ENCODE data around the gene SRBD1. TPM values are rescaled to one million over a fixed set of nuclear protein-coding genes. Genes with fewer than 3 reads are reported as not detected.

Gene SRBD1
- polyA plus RNA-seq, 3 donors = 4.7 to 5.2 (median 4.9) TPM

DNA sequence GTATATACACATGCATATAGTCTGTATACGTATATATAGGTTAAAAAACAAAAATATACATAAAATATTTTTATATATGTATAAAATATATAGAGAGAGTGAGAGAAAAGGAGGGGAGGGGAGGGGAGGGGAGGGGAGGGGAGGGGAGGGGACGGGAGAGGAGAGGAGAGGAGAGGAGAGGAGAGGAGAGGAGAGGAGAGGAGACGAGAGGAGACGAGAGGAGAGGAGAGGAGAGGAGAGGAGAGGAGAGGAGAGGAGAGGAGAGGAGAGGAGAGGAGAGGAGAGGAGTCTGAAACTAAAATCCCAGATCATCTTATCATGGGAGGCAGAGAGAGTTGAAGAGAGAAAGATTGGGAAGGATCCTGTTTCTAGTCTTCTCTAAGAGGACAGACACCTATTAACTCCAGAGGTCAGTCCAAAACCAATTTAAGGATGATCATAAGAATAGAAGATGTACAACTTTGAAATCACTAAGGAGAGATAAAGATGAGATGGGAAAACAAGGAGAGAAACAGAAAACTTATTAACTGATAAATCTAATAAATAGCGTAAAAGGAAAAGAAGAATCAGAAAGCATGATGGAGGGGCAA, 195.4 kb downstream of the SRBD1 start:
- no peak overlapping the region for H3K27ac ChIP-seq (ENCODE audit: low read depth, low read length)
- WGBS, 3 donors = 58 to 96% (median 61%) methylated on average over 2 to 4 of the region's 5 CpGs

DNA sequence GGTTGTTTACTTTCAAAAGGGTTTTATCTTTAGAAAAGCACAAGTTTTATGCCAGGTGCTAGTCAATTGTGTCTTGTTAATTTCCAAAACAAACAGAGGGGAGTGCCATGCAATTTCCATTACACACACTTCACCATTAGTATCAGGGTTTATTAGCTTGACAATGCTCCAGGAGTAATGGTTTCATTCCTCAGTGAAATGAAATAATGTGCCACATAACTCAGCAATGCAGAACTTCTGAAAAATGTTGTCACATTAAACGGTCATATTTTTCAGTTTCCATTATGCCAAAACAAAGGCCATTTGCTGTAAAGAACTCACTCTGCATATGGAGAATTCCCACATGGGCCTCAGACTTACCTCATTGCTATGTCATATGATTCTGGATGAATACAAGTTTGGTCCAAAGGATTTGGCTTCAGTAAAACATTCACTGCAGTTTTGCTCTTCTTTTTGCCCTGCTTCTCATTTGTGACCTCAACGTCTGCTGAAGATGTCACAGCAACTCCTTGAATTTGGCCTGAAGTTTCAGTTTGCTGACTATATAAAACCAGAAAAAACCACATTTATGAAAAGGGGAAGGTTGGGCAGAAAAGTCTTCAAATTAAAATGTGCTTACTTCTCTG, 198.2 kb downstream of the SRBD1 start:
- H3K27ac ChIP-seq (ENCODE audit: low read depth, low read length) = no peak overlapping the region
- WGBS, 3 donors = 31 to 58% (median 43%) methylated on average over 2 of the region's 2 CpGs

DNA sequence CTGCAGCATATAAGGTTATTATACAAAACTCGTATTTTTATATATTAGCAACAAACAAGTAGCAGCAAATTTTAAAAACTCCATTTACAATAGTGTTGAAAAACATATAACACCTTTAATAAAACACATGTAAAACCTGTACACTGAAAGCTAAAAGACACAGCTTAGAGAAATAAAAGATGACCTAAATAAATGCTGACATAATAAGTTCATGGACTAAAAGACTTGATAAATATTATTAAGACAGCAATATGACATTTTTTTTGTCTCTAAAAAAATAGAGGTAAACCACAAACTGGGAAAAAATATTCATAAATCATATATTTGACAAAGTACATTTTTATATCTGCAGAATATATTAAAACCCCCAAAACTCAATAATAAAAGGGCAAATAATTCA, 201.4 kb downstream of the SRBD1 start:
- WGBS, 3 donors = 93 to 100% (median 100%) methylated on average over 1 of the region's 1 CpG
- H3K27ac ChIP-seq (ENCODE audit: low read depth, low read length) = no peak overlapping the region

DNA sequence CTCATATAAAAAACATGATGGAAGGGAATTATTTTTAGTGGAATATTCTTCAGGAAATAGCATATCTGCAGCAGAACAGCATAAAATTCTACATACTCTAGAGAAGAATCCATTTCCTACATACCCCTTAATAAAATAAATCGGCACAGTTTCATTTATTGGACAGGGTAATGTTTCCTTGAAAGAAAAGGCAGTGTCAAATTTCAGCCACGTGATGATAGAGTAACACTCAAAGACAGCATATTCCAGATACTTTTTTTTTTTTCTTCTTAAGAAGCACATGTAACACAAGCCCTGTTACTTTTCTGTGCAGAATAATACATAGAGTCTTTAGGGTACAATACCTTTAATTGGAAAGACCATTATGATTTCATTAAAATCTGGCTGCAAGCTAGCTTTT, 204.4 kb downstream of the SRBD1 start:
- 56 to 60% (median 59%) methylated on average over 2 of the region's 2 CpGs for WGBS, 3 donors
- no peak overlapping the region for H3K27ac ChIP-seq (ENCODE audit: low read depth, low read length)

DNA sequence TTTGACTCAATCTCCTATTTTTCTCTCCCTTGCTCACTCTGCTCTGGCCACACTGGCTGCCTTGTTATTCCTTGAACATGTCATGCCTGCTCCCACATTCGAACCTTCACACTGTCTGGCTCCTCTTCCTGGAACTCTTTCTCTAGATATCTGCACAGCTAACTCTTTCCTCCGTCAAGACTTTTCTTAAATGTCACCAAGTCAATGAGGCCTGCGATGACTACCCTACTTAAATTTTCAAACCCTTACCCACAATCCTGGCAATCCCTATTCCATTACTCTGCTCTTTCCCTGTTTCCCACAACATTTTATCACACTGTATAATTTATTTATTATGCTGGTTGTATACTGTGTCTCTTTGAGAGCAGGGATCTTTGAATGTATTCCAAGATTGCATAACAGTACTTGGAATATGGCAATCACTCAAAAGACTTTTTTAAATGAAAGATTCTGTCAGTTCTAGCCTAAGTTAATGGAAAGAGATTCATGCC, 206.2 kb downstream of the SRBD1 start:
- H3K27ac ChIP-seq (ENCODE audit: low read depth, low read length) = no peak overlapping the region
- WGBS, 3 donors = 64 to 87% (median 70%) methylated on average over 3 of the region's 3 CpGs

DNA sequence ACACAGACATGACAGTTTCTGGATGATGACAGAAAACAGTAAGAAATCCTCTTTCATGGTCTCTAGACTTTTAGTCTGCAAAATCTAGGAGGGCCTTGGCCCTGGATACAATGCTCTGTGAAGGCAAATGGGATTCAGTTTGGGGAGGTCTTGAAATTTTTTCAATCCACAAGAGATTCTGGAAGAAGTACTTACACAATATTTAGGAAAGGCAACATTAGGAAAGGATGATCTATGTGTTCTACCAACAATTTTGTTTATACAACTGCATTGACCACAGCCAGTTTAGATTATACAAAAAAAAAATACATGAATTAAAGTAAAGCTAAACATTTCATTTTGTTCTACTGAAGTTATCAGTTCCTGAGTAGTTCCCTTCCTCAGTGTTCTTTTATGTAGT, 208.0 kb downstream of the SRBD1 start:
- no peak overlapping the region for H3K27ac ChIP-seq (ENCODE audit: low read depth, low read length)

DNA sequence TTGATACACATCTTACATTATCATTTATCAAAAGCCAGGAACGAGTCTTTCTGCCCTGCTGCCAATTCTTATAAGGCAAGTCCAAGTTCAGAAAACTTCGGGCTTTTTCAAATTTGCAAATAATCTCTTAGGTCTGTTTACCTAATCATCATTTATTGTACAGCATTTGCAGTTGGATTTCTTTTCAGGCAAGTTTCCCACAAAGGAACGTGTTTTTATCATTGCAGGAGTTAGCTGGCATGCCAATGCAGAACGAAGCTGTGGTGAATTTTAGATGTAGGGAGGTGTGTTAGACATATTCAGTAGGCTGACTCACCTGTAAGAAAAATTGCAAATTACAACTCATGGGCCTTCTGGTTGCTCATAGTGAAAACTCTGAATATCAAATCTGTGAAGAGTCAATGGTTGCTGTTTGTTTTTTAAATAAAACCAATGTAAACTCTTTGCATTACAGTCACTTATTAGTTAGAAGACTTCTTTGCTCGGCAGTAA, 209.6 kb downstream of the SRBD1 start:
- no peak overlapping the region for H3K27ac ChIP-seq (ENCODE audit: low read depth, low read length)
- WGBS, 3 donors = 41 to 89% (median 84%) methylated on average over 5 of the region's 5 CpGs

DNA sequence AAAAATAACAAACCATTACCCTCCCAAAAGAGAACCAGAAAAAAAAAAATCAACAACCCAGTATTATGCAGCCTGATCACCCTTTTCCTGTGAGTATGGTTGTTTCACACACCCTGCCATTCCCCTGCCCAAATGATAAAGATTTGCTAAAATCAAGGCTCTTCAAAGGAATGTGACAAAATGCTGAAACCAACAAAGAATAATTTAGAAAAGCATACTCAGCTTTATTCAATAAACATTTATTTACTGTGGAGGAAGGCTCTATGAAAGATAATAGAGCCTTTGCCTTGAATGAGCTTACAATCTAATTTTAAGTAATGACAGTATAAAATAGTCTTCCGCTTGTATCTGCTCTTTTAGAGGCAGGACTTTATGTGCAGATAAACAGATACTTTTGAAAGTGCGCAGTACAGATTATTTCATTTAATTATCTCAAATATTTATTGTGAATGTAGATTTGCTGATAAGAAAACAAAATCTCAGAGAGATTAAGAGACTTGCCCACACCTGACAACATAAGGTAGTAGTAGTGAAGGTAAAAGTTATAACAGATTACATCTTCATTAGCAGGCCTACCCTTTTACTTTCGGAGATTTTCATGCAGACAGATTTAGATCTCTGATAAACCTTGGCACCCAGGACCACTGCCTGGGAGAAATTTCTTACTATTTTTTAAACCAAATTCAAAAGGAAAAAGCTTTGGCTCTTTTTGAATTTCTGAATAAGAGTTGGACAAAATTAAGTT, 211.9 kb downstream of the SRBD1 start:
- H3K27ac ChIP-seq (ENCODE audit: low read depth, low read length) = no peak overlapping the region
- WGBS, 3 donors = 91 to 99% (median 99%) methylated on average over 3 of the region's 3 CpGs

DNA sequence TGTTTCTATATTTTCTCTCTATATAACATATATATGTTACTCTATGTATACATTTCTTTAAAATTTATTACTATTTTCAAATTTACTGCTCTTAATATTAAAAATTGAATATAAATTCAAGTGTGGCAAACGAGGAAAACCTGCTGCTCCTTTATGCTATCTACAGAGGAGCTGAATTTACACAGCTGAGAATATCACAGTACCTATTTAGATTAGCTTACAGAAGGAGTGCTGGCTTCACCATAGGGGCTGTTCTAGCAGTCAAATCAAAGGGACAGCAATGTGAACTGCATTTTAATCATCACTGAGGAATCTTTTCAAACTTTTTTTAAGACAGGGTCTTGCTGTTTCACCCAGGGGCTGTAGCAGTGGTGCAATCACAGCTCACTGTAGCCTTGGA, 213.8 kb downstream of the SRBD1 start:
- no peak overlapping the region for H3K27ac ChIP-seq (ENCODE audit: low read depth, low read length)
- WGBS, 3 donors = 42 to 91% (median 81%) methylated on average over 1 of the region's 1 CpG

DNA sequence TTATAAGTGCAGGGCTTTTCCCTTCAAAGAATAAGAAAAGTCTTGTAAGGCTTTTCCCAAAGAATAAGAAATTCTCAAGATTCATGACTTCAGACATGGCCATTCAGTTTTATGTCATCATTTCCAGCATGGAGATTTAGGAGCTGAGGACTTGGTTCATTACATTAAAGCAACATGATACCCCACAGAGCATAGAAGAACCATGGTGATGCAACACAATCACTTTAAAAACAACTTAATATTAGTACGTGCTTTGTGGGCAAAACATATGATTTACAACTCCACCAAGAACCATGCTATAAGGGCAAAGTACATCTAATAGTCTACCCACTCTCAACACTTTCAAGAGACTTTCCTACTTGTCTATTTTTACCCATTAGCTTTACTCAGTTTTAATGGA, 214.4 kb downstream of the SRBD1 start:
- H3K27ac ChIP-seq (ENCODE audit: low read depth, low read length) = no peak overlapping the region
- 74 to 96% (median 88%) methylated on average over 1 of the region's 1 CpG for WGBS, 3 donors

DNA sequence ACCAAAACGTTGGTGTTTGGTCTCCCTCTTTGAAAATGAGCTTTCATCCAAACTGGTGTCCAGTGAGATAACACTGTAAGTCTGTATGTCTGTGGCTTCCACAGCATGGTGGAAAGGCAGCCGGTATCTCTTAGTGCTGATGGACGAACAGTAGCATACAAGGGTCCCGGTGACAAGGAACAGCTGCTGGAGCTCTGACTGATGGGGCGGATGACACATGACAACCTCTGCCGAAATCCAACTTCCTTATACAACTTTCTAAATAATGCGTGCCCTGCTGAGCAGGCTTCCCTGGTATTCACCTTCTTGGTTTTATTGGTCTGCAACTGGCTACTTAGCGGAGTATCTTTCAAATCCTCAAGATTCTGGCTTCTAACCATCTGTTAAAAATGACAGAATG, 216.2 kb downstream of the SRBD1 start:
- WGBS, 3 donors = 89 to 91% (median 90%) methylated on average over 8 of the region's 8 CpGs
- H3K27ac ChIP-seq (ENCODE audit: low read depth, low read length) = no peak overlapping the region

DNA sequence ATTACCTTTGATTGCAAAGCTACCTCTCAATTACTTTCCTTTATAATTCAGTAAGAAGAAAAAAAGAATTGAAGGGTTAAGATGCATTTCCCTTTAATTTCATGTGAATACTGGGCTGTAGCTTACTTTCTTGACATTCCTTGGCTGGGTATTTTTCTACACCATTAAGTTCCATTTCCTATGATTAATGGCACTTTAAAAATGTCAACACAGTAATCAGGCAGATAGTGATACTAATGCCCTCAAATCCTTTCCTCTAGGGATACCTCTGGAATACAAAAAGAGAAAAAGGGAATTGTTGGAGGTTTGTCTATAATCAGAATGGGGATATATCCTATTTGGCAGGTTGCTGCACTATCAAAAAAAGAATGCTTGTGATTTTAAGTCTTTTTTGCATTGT, 216.9 kb downstream of the SRBD1 start:
- no peak overlapping the region for H3K27ac ChIP-seq (ENCODE audit: low read depth, low read length)

DNA sequence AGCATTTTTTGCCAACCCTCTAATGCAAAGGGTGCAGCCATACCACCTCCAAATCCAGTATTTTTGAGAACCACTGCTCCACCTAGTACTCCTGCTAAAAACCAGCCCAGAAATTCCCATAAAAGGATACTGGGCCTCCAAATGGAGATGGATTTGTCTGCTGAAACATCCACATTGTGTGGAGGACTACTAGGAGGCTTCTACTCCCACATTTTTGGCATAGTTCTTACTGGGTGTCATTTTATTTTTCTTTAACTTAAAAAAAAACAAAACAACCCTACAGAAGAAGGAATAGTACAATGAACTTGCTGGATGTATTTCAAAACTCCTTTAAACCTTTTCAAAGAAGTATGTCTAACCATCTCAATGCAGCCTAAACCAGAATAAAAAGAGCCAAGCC, 219.2 kb downstream of the SRBD1 start:
- no peak overlapping the region for H3K27ac ChIP-seq (ENCODE audit: low read depth, low read length)

DNA sequence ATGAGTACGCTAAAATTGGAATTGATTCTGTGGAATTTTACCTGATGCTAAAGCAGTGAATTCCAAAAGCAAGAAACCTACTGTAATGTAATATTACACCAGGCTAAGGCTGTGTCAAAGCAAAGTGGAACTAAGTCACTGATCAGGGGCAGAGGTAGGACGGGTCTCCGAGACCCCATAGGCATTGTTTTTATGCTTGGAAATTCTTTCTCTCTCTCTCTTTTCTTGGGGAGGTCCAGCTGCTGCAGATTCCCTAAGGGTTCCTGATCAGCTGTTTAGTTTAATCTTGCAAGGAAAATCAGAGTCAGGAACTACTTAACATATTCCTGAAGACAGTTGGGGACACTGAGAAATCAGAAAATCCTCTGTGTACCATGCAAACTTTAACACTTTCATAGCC, 220.2 kb downstream of the SRBD1 start:
- 76 to 92% (median 83%) methylated on average over 3 of the region's 3 CpGs for WGBS, 3 donors
- H3K27ac ChIP-seq (ENCODE audit: low read depth, low read length) = no peak overlapping the region

DNA sequence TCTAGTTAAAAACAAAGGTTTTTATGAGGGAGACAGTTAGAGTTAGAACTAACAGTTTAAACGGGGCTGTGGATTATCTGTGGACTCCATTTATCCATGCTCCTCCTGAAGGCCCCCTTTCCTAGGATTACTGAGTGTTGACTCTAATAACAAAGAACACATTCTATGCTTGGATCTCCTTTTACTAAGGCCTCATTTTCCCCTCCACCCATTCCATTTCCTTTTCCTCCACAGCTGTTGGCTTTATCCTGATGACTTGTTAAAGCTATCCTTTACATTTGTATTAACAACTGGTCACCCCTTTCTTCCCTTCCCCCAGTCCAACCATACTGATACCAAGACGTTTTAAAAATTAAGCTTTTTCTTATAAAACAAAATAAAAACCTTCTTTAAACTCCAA, 220.6 kb downstream of the SRBD1 start:
- no peak overlapping the region for H3K27ac ChIP-seq (ENCODE audit: low read depth, low read length)
- WGBS, 3 donors = 58 to 75% (median 73%) methylated on average over 2 of the region's 2 CpGs

DNA sequence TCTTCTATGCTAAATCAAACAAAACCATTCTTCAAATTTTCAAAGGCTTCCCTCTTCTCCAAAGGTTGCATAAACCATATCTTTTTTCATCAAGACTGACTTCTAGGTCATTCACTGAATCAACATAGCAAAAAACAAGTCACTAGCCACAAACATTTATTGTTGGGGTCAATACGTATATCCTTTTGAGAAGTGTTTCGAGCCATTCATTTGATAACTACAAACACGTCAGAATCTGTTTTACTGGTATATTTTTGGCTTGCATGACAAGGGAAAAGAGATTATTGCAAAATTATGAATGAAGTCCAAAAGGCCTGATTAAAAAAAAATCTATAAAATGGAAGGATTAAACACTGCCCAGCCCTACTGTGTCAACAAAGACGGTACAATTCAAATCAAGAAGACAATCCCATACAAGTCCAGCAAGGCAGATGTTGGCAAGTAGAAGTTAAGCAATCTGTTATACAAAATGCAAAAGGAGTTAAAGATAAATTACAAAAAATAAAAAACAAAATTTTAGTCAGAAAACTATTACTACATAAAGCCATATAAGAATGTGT, 222.4 kb downstream of the SRBD1 start:
- 74 to 93% (median 89%) methylated on average over 4 of the region's 4 CpGs for WGBS, 3 donors
- H3K27ac ChIP-seq (ENCODE audit: low read depth, low read length) = no peak overlapping the region

DNA sequence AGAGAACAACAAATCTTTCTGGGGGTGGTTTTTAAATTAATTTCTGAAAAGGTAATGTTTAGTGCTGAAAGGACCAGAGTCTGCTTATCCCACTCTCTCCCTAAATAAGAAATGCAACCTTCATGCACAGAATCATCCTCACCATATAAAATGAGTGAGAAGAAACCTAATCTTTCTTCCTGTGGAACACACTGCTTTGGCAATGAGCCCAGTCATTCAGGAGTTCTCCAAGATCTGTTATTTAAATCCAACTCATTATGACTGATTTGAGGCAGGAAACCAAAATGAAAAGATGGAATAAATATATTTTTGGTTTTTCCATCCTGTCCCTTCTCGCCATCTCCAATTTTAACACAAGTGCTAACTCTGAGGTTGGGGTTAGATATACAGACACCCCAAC, 228.3 kb downstream of the SRBD1 start:
- WGBS, 3 donors = 66 to 91% (median 67%) methylated on average over 1 of the region's 1 CpG

DNA sequence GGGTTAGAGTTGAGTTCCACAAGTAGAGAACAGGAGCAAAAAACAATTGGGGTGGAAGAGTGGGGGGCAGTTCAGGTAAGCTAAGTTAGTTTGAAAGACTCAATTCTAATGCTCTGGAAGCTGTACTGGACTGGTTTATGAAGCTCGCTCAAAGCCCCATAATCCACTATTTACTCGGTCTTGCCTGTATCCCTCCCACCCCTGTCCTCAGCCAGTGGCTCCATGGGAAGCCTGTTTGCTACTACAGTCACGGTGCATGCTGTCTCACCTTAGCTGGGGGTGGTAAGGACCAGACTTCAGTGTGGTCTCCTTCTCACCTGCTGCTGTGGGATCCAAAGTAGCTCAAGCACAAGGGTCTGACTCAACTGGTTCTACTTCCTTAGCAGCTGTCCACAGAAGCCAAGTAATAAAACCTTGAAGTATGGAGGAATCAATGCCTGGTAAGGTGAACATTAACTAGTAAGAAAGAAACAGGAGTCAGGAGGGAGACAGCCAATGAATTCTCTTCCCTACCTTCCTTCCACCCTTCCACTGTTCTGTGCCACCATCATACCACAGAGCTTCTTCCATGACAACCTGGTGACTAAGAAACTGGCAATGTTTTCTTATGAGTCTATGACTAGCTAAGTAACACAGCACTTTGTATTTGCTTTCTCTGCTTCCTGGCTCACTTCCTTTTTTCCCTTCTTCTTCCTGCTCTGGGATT, 230.8 kb downstream of the SRBD1 start:
- 85 to 98% (median 93%) methylated on average over 3 of the region's 3 CpGs for WGBS, 3 donors

More for the DNA sequence above, 228.3 kb downstream of the SRBD1 start:
- H3K27ac ChIP-seq (ENCODE audit: low read depth, low read length) = no peak overlapping the region

More for the DNA sequence above, 230.8 kb downstream of the SRBD1 start:
- H3K27ac ChIP-seq (ENCODE audit: low read depth, low read length) = no peak overlapping the region
